ENCODE results near the gene PHETA2.

Gene PHETA2

GRCh38 chr22:42074132-42074811 is at the start of gene PHETA2:
TSS of gene PHETA2 (plus strand) at chr22:42074248. CDS start at chr22:42077294, 3,046 bp downstream.
- DNase-seq (ENCODE audit: low spot score), result no peak

GRCh38 chr22:42025421-42025820 is 48.6 kb upstream of the PHETA2 start:
- DNase-seq (ENCODE audit: low spot score), result no peak

GRCh38 chr22:42026705-42027104 is 47.3 kb upstream of the PHETA2 start:
- no peak for DNase-seq (ENCODE audit: low spot score)

GRCh38 chr22:42033263-42034181 is 40.5 kb upstream of the PHETA2 start:
- no peak for DNase-seq (ENCODE audit: low spot score)

GRCh38 chr22:42035256-42035655 is 38.8 kb upstream of the PHETA2 start:
- DNase-seq (ENCODE audit: low spot score), result no peak

GRCh38 chr22:42039271-42039670 is 34.8 kb upstream of the PHETA2 start:
- DNase-seq (ENCODE audit: low spot score), result no peak

- DNase-seq (ENCODE audit: low spot score), result no peak
Observed at GRCh38 chr22:42041784-42042183, 32.3 kb upstream of the PHETA2 start.

GRCh38 chr22:42050641-42051180 is 23.3 kb upstream of the PHETA2 start:
- no peak for DNase-seq (ENCODE audit: low spot score)

- DNase-seq (ENCODE audit: low spot score), result no peak
Observed at GRCh38 chr22:42052765-42053164, 21.3 kb upstream of the PHETA2 start.

GRCh38 chr22:42056757-42057511 is 17.1 kb upstream of the PHETA2 start:
- no peak for DNase-seq (ENCODE audit: low spot score)

GRCh38 chr22:42060489-42060888 is 13.6 kb upstream of the PHETA2 start:
- DNase-seq (ENCODE audit: low spot score), result no peak

- no peak for DNase-seq (ENCODE audit: low spot score)
Observed at GRCh38 chr22:42061041-42061440, 13.0 kb upstream of the PHETA2 start.

GRCh38 chr22:42062506-42063170 is 11.4 kb upstream of the PHETA2 start:
- DNase-seq (ENCODE audit: low spot score), result no peak

GRCh38 chr22:42064629-42065028 is 9.4 kb upstream of the PHETA2 start:
- no peak for DNase-seq (ENCODE audit: low spot score)

- no peak for DNase-seq (ENCODE audit: low spot score)
Observed at GRCh38 chr22:42065438-42066125, 8.5 kb upstream of the PHETA2 start.

- DNase-seq (ENCODE audit: low spot score), result no peak
Observed at GRCh38 chr22:42066126-42066761, 7.8 kb upstream of the PHETA2 start.

GRCh38 chr22:42066937-42067336 is 7.1 kb upstream of the PHETA2 start:
- no peak for DNase-seq (ENCODE audit: low spot score)

- no peak for DNase-seq (ENCODE audit: low spot score)
Observed at GRCh38 chr22:42067671-42068251, 6.3 kb upstream of the PHETA2 start.

- DNase-seq (ENCODE audit: low spot score), result no peak
Observed at GRCh38 chr22:42068291-42068690, 5.8 kb upstream of the PHETA2 start.

Data from NAMALWA (cell line).